H1 (cell line): ENCODE measurements around the gene PDLIM3. TPM values are rescaled to one million over a fixed set of nuclear protein-coding genes. Genes with fewer than 3 reads are reported as not detected.
"Not testable (repeated sequence)": the region's sequence is repeated elsewhere in the genome, so short reads cannot be mapped to it uniquely, and the experiment has no call there.

Source experiments
- CTCF ChIA-PET: fragments of 300-600 bp; sonication (Branson Sonifier 250); formaldehyde crosslinking; loops from one replicate; lab custom pipeline; 2021; ENCODE audit not compliant: partially characterized antibody; lab: Charles Lee
- POLR2A ChIA-PET: fragments of 300-600 bp; sonication (Branson Sonifier 250); formaldehyde crosslinking; loops from one replicate; lab custom pipeline; 2021; ENCODE audit warnings: inconsistent platforms; ENCODE audit not compliant: partially characterized antibody; lab: Charles Lee
- DNase-seq, 2 experiments: peaks; one replicate each; pipeline versions ENCODE4 v3.0.0 to v3.0.0-alpha.2; 2010 to 2022; ENCODE audit warnings: low spot score in 2 of 2, low read depth in 1 of 2, mixed read lengths in 1 of 2
- FAIRE-seq: peaks from 2 replicates; lab custom pipeline; 2011; peaks lifted over from hg19 to GRCh38; lab: Jason Lieb, UNC
- H2AFZ ChIP-seq: 2 replicates; pipeline ENCODE4 v1.8.1; 2012; ENCODE audit warnings: low read length, inconsistent platforms
- H2AK5ac ChIP-seq: 2 replicates; pipeline ENCODE4 v1.6.1; 2013; ENCODE audit warnings: low read depth, low read length
- H2BK120ac ChIP-seq: replicated peaks from 2 replicates; pipeline ENCODE3; 2013; ENCODE audit warnings: low read depth, low read length, inconsistent platforms
- H2BK12ac ChIP-seq: 2 replicates; pipeline ENCODE4 v1.6.1; 2013; ENCODE audit warnings: low read depth, low read length
- H2BK15ac ChIP-seq: 2 replicates; pipeline ENCODE4 v1.6.1; 2013; ENCODE audit warnings: low read length
- H2BK20ac ChIP-seq: 2 replicates; pipeline ENCODE4 v1.6.1; 2013; ENCODE audit warnings: low read length
- H2BK5ac ChIP-seq: 2 replicates; pipeline ENCODE4 v1.6.1; 2013; ENCODE audit warnings: low read depth, low read length
- H3K14ac ChIP-seq: 2 replicates; pipeline ENCODE4 v1.6.1; 2013; ENCODE audit warnings: inconsistent platforms; ENCODE audit not compliant: insufficient read length
- H3K18ac ChIP-seq: 2 replicates; pipeline ENCODE4 v1.6.1; 2013; ENCODE audit warnings: low read length; ENCODE audit errors: extremely low read depth
- H3K23ac ChIP-seq: 2 replicates; pipeline ENCODE4 v1.6.1; 2013; ENCODE audit warnings: inconsistent platforms; ENCODE audit not compliant: insufficient read length
- H3K23me2 ChIP-seq: 2 replicates; pipeline ENCODE4 v1.6.1; 2013; ENCODE audit warnings: low read depth, low read length
- H3K27ac ChIP-seq: 2 replicates; pipeline ENCODE4 v1.6.1; 2011; ENCODE audit warnings: low read depth, low read length, inconsistent platforms
- H3K27me3 ChIP-seq, 4 experiments: replicated peaks in 1 of 4; 1 replicate in 1 of 4; 2 replicates in 3 of 4; pipeline versions ENCODE4 v1.6.1 to v1.8.1; 2011 to 2013; ENCODE audit warnings: low read length in 3 of 4, mild to moderate bottlenecking in 3 of 4, inconsistent platforms in 2 of 4, mixed read lengths in 2 of 4, moderate library complexity in 1 of 4; ENCODE audit not compliant: control insufficient read depth in 3 of 4, insufficient read depth in 3 of 4; ENCODE audit errors: extremely low read depth in 1 of 4
- H3K36me3 ChIP-seq, 4 experiments: 2 replicates each; pipeline versions ENCODE4 v1.6.1 to v1.8.1; 2011 to 2013; ENCODE audit warnings: mild to moderate bottlenecking in 4 of 4, low read length in 3 of 4, moderate library complexity in 2 of 4, control low read depth in 1 of 4, inconsistent platforms in 1 of 4; ENCODE audit not compliant: insufficient read depth in 4 of 4, control insufficient read depth in 2 of 4
- H3K4ac ChIP-seq: replicated peaks from 2 replicates; pipeline ENCODE3; 2013; ENCODE audit warnings: low read length, low read depth, mixed read lengths, inconsistent platforms; ENCODE audit not compliant: insufficient read length
- H3K4me1 ChIP-seq, 4 experiments: replicated peaks in 1 of 4; 1 replicate in 1 of 4; 2 replicates in 3 of 4; pipeline versions ENCODE4 v1.6.1 to v1.8.1; 2011 to 2013; ENCODE audit warnings: low read length in 3 of 4, inconsistent platforms in 2 of 4, mixed read lengths in 1 of 4; ENCODE audit not compliant: insufficient read depth in 4 of 4, control insufficient read depth in 3 of 4
- H3K4me2 ChIP-seq, 2 experiments: 2 replicates each; pipeline versions ENCODE4 v1.6.1 to v1.8.1; 2011 to 2013; ENCODE audit warnings: low read depth in 2 of 2, low read length in 2 of 2, control low read depth in 1 of 2, inconsistent platforms in 1 of 2, mild to moderate bottlenecking in 1 of 2; ENCODE audit not compliant: insufficient read depth in 1 of 2
- H3K4me3 ChIP-seq, 4 experiments: fragments of 200-600, 300-600 bp in 1 of 4; sonication (generic), shearing (Covaris generic), sonication (Bioruptor Twin) in 1 of 4; 2 replicates each; pipeline versions ENCODE4 v1.5.1 to v1.8.1; 2011 to 2016; ENCODE audit warnings: low read length in 4 of 4, low read depth in 3 of 4, control low read depth in 2 of 4, inconsistent platforms in 2 of 4, mild to moderate bottlenecking in 2 of 4, mixed read lengths in 1 of 4, moderate library complexity in 1 of 4; ENCODE audit not compliant: insufficient read depth in 2 of 4; ENCODE audit errors: extremely low read depth in 1 of 4
- H3K56ac ChIP-seq: replicated peaks from 2 replicates; pipeline ENCODE3; 2013; ENCODE audit warnings: low read depth, mild to moderate bottlenecking, mixed read lengths, low read length, inconsistent platforms; ENCODE audit not compliant: insufficient read length
- H3K79me1 ChIP-seq: 2 replicates; pipeline ENCODE4 v1.6.1; 2013; ENCODE audit warnings: low read depth, low read length, control low read depth
- H3K79me2 ChIP-seq, 2 experiments: 2 replicates each; pipeline versions ENCODE4 v1.6.1 to v1.8.1; 2012 to 2013; ENCODE audit warnings: low read length in 2 of 2, mild to moderate bottlenecking in 2 of 2, inconsistent platforms in 1 of 2; ENCODE audit not compliant: insufficient read depth in 2 of 2, control insufficient read depth in 1 of 2
- H3K9ac ChIP-seq, 4 experiments: replicated peaks in 1 of 4; 1 replicate in 1 of 4; 2 replicates in 3 of 4; pipeline versions ENCODE4 v1.6.1 to v1.8.1; 2011 to 2013; ENCODE audit warnings: low read depth in 3 of 4, low read length in 3 of 4, control low read depth in 2 of 4, mild to moderate bottlenecking in 2 of 4, moderate library complexity in 2 of 4, inconsistent platforms in 1 of 4; ENCODE audit errors: extremely low read depth in 1 of 4
- H3K9me3 ChIP-seq, 2 experiments: 2 replicates each; pipeline versions ENCODE4 v1.6.1 to v1.8.1; 2012 to 2013; ENCODE audit warnings: mild to moderate bottlenecking in 2 of 2, moderate library complexity in 2 of 2, control low read depth in 1 of 2, inconsistent platforms in 1 of 2, low read depth in 1 of 2, low read length in 1 of 2, mixed read lengths in 1 of 2; ENCODE audit not compliant: insufficient read depth in 2 of 2
- H4K20me1 ChIP-seq, 2 experiments: replicated peaks in 1 of 2; 2 replicates each; pipeline versions ENCODE3 to v1.8.1; 2011 to 2013; ENCODE audit warnings: inconsistent platforms in 2 of 2, low read length in 2 of 2, mild to moderate bottlenecking in 1 of 2; ENCODE audit not compliant: insufficient read depth in 2 of 2, control insufficient read depth in 1 of 2
- H4K5ac ChIP-seq: 2 replicates; pipeline ENCODE4 v1.6.1; 2013; ENCODE audit warnings: low read length, low read depth, mixed read lengths, inconsistent platforms; ENCODE audit not compliant: insufficient read length
- H4K8ac ChIP-seq: 2 replicates; pipeline ENCODE4 v1.8.0; 2013; ENCODE audit warnings: mild to moderate bottlenecking, moderate library complexity, low read length, inconsistent platforms; ENCODE audit not compliant: insufficient read depth; ENCODE audit errors: extremely low read depth
- H4K91ac ChIP-seq: replicated peaks from 2 replicates; pipeline ENCODE3; 2013; ENCODE audit warnings: low read length, mixed read lengths, inconsistent platforms; ENCODE audit not compliant: insufficient read length
- NANOG ChIP-seq: IDR thresholded peaks from 2 replicates; pipeline ENCODE4 v1.6.1; 2011; ENCODE audit warnings: low read length, low read depth, mild to moderate bottlenecking, inconsistent platforms; ENCODE audit not compliant: insufficient read depth, poor library complexity, severe bottlenecking
- WGBS, 2 experiments: shearing (Covaris generic) in 1 of 2; methylation state at CpG; one replicate each; pipeline versions ENCODE4 v1.1.6 to v1.1.7; 2013 to 2015; ENCODE audit warnings: low lambda C conversion rate in 2 of 2, mixed read lengths in 2 of 2, inconsistent platforms in 1 of 2, low coverage in 1 of 2, missing lambda C conversion rate in 1 of 2; ENCODE audit not compliant: insufficient replicate concordance in 2 of 2, insufficient coverage in 1 of 2, insufficient read length in 1 of 2; ENCODE audit errors: extremely low coverage in 1 of 2, missing lambda C conversion rate in 1 of 2; 5-methylcytosine and 5-hydroxymethylcytosine counted together
- polyA plus RNA-seq, 7 experiments: library from polyadenylated mRNA; depleted of rRNA in 3 of 7; stranded (reverse) in 5 of 7; unstranded in 2 of 7; fragments of >200 nt in 5 of 7; fragments of 200-250 nt in 2 of 7; gene quantifications; 1 replicate in 5 of 7; 2 replicates in 1 of 7; 4 replicates in 1 of 7; pipeline versions ENCODE4 v1.2.1 to v1.2.3, GENCODE V29; 2011 to 2013; ENCODE audit warnings: missing spikeins in 2 of 7, mixed read lengths in 2 of 7
- total RNA-seq: library from RNA; stranded (reverse); fragmentation: NEBNext Ultra II Directional; extraction: Animal tissue kit (Norgen Biotek cat#: 25700); gene quantifications from 2 replicates; pipeline ENCODE4 v1.2.1, GENCODE V29; 2021

The PDLIM3 gene
- total and polyA plus RNA-seq, 2 of the 8 experiments (the other 6 are each of a cell fraction or from before 2014, with no cell fraction given) = 7.6 to 8.1 TPM

DNA sequence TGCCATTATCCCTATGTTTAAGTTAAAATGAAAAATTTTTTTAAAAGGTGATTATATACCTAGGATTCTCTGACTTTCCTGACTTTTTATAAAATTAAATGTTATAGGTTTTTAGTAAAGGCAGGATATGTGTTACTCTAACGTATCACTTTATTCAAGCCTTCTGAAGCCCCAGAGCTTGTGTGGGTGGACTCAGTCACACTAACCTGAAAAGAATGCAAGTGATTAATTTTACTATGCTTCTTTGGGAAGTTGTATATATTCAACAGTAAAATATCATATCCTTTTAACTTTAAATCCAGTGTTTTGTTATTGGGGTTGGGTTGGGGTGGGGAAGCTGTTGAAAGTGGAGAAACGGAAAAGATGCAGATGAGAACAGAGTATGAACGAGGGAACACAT is 22.8 kb downstream of the PDLIM3 start:
- Histone ChIP-seq H3K79me1 (no peaks in the 10 kb centered on the region), H3K79me2 (no peaks in the 10 kb centered on the region), H2BK5ac (no peak overlapping the region), H4K20me1 (no peaks in the 10 kb centered on the region), H2BK15ac (no peak overlapping the region), H2BK12ac (no peak overlapping the region), H3K4me2 (no peak overlapping the region), H3K18ac (no peak overlapping the region), H3K36me3 (no peaks in the 10 kb centered on the region), H2BK120ac (no peak overlapping the region), H2AK5ac (no peak overlapping the region), H4K8ac (no peak overlapping the region), H3K14ac (no peak overlapping the region), H3K4ac (no peak overlapping the region), H3K4me3 (no peak overlapping the region), H2BK20ac (no peak overlapping the region), H3K4me1 (no peaks in the 10 kb centered on the region), H3K23me2 (no peaks in the 10 kb centered on the region), H3K56ac (no peak overlapping the region), H3K27ac (no peak overlapping the region), H3K9me3 (no peaks in the 10 kb centered on the region), H4K5ac (no peak overlapping the region), H3K23ac (no peak overlapping the region), H3K9ac (no peak overlapping the region), H2AFZ (no peak overlapping the region), H4K91ac (no peak overlapping the region), H3K27me3 (no peaks in the 10 kb centered on the region)
- 87% methylated on average over 3 of the region's 3 CpGs; no CpG with 5 or more reads in 1 of the 2 experiments for WGBS, 2 experiments
- POLR2A ChIA-PET = interaction anchor here (1.5 kb wide), 1 partner anchor 23 kb away, joined by 4 read pairs; the partner anchor contains the start of gene PDLIM3
- no peak for TF ChIP-seq NANOG
- CTCF ChIA-PET = interaction anchor here (0.7 to 2.7 kb wide), 4 partner anchors 11 to 81 kb away, joined by 3 to 7 read pairs (median 3); no protein-coding TSS in a partner anchor
- no peak for DNase-seq
- FAIRE-seq = no peak

DNA sequence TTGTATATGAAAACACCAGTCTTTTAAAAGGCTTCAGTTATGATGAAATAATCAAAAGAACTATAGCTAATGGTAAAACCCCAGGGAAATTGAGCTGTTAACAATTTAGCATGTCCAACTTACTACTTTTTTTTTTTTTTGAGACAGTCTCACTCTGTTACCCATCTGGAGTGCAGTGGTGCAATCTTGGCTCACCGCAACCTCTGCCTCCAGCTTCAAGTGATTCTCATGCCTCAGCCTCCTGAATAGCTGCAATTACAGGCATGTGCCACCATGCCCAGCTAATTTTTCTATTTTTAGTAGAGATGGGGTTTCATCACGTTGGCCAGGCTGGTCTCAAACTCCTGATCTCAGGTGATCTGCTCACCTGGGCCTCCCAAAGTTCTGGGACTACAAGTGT is 24.1 kb downstream of the PDLIM3 start:
- H3K23me2 ChIP-seq, H4K20me1 ChIP-seq, H3K27me3 ChIP-seq, H2BK15ac ChIP-seq, H3K9ac ChIP-seq, H3K36me3 ChIP-seq, H4K91ac ChIP-seq, H3K4me1 ChIP-seq, H3K56ac ChIP-seq, H2AK5ac ChIP-seq, H2BK120ac ChIP-seq, H3K4ac ChIP-seq, FAIRE-seq, H3K18ac ChIP-seq, H3K4me2 ChIP-seq, H3K23ac ChIP-seq, H2AFZ ChIP-seq, H3K79me1 ChIP-seq, H2BK5ac ChIP-seq, H3K27ac ChIP-seq, H3K14ac ChIP-seq, H2BK20ac ChIP-seq, H3K79me2 ChIP-seq, H4K5ac ChIP-seq, H2BK12ac ChIP-seq, H3K4me3 ChIP-seq, H4K8ac ChIP-seq, H3K9me3 ChIP-seq, DNase-seq: not testable (repeated sequence)
- ChIA-PET CTCF (interaction anchor here (0.7 kb wide), 2 partner anchors 25 to 323 kb away, joined by 4 to 7 read pairs; no protein-coding TSS in a partner anchor), POLR2A (interaction anchor here (0.6 kb wide), 1 partner anchor 614 kb away, joined by 3 read pairs; no protein-coding TSS in a partner anchor)
- 84% methylated on average over 2 of the region's 2 CpGs; no CpG with 5 or more reads in 1 of the 2 experiments for WGBS, 2 experiments
